CD4-positive, alpha-beta T cell treated with Interleukin-17A for 1 hour (primary cell): ENCODE data around the gene ABCE1.

ENCODE experiments used
- DNase-seq: peaks from one replicate; pipeline ENCODE4 v3.0.0-alpha.2; 2020

The ABCE1 gene

GRCh38 chr4:145103496-145103895 is 5.4 kb downstream of the ABCE1 start:
- DNase-seq, result no peak

GRCh38 chr4:145107126-145107525 is 9.0 kb downstream of the ABCE1 start:
- DNase-seq, result no peak

GRCh38 chr4:145108128-145108527 is 10.0 kb downstream of the ABCE1 start:
- no peak for DNase-seq

GRCh38 chr4:145125396-145125795 is 27.3 kb downstream of the ABCE1 start:
- DNase-seq, result no peak

GRCh38 chr4:145130130-145130529 is 32.0 kb downstream of the ABCE1 start:
- no peak for DNase-seq

- no peak for DNase-seq
Observed at GRCh38 chr4:145130788-145131399, 32.8 kb downstream of the ABCE1 start.

- no peak for DNase-seq
Observed at GRCh38 chr4:145131848-145132247, 33.7 kb downstream of the ABCE1 start.

- no peak for DNase-seq
Observed at GRCh38 chr4:145132511-145133098, 34.5 kb downstream of the ABCE1 start.

GRCh38 chr4:145136219-145136618 is 38.1 kb downstream of the ABCE1 start:
- peak; percentile 19 for DNase-seq

- no peak for DNase-seq
Observed at GRCh38 chr4:145148980-145149379, 50.9 kb downstream of the ABCE1 start.

- no peak for DNase-seq
Observed at GRCh38 chr4:145153181-145153903, 55.2 kb downstream of the ABCE1 start.

- DNase-seq, result no peak
Observed at GRCh38 chr4:145153904-145154298, 55.8 kb downstream of the ABCE1 start.

GRCh38 chr4:145154573-145154972 is 56.5 kb downstream of the ABCE1 start:
- DNase-seq, result peak; percentile 40

- no peak for DNase-seq
Observed at GRCh38 chr4:145155268-145155870, 57.3 kb downstream of the ABCE1 start.

GRCh38 chr4:145156986-145157385 is 58.9 kb downstream of the ABCE1 start:
- DNase-seq, result no peak

GRCh38 chr4:145161549-145161948 is 63.4 kb downstream of the ABCE1 start:
- no peak for DNase-seq

- no peak for DNase-seq
Observed at GRCh38 chr4:145167887-145168286, 69.8 kb downstream of the ABCE1 start.

- DNase-seq, result no peak
Observed at GRCh38 chr4:145168581-145169187, 70.6 kb downstream of the ABCE1 start.

GRCh38 chr4:145170223-145170622 is 72.1 kb downstream of the ABCE1 start:
- DNase-seq, result no peak

GRCh38 chr4:145171911-145172310 is 73.8 kb downstream of the ABCE1 start:
- DNase-seq, result no peak

GRCh38 chr4:145176641-145177432 is 78.7 kb downstream of the ABCE1 start:
- peak; percentile 59 for DNase-seq

GRCh38 chr4:145177511-145177905 is 79.4 kb downstream of the ABCE1 start:
- DNase-seq, result peak; percentile 34
